ENCODE results near the gene SCRT2.

The SCRT2 gene

GRCh38 chr20:665276-665675 lies 10.3 kb downstream of the SCRT2 start:
- H3K4me1 ChIP-seq (ENCODE audit: control insufficient read depth, insufficient read depth, low read length), result no peaks in the 10 kb centered on the region
- peaks cover 72% of the 10 kb centered on the region for H3K27me3 ChIP-seq (ENCODE audit: control insufficient read depth, insufficient read depth, low read length)
- H3K4me3 ChIP-seq (ENCODE audit: low read length), result no peak overlapping the region
- H3K9ac ChIP-seq (ENCODE audit: low read length), result no peak overlapping the region
- H3K36me3 ChIP-seq (ENCODE audit: control insufficient read depth, insufficient read depth, low read length), result no peaks in the 10 kb centered on the region
- H3K9me3 ChIP-seq (ENCODE audit: control insufficient read depth, low read length), result no peaks in the 10 kb centered on the region

- Histone ChIP-seq H3K4me3 (ENCODE audit: low read length) (no peak overlapping the region), H3K36me3 (ENCODE audit: control insufficient read depth, insufficient read depth, low read length) (no peaks in the 10 kb centered on the region), H3K27me3 (ENCODE audit: control insufficient read depth, insufficient read depth, low read length) (peaks cover 69% of the 10 kb centered on the region), H3K9me3 (ENCODE audit: control insufficient read depth, low read length) (no peaks in the 10 kb centered on the region), H3K9ac (ENCODE audit: low read length) (no peak overlapping the region), H3K4me1 (ENCODE audit: control insufficient read depth, insufficient read depth, low read length) (no peaks in the 10 kb centered on the region)
Observed at GRCh38 chr20:664576-664975, 11.0 kb downstream of the SCRT2 start.

DNA sequence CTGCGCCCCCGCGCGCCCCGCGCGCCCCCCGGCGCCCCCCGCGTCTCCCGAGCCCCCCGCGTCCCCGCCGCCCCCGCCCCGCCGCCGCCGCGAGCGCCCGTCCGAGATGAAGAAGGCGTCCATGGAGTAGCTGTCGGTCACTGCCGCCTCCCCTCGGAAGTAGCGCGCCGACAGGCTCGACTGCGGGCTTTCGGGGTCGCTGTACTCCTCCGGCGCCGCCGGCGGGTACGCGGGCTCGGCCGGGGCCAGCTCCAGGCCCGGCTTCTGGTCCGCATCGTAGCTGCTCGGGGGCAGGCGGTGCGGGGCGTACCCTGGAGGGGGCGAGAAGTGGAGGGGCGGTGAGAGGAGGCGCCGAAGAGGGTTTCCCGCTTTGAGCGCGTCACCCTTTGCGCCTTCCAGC lies 11.5 kb downstream of the SCRT2 start:
- Histone ChIP-seq H3K9me3 (ENCODE audit: control insufficient read depth, low read length) (no peaks in the 10 kb centered on the region), H3K36me3 (ENCODE audit: control insufficient read depth, insufficient read depth, low read length) (no peaks in the 10 kb centered on the region), H3K4me1 (ENCODE audit: control insufficient read depth, insufficient read depth, low read length) (no peaks in the 10 kb centered on the region), H3K4me3 (ENCODE audit: low read length) (no peak overlapping the region), H3K27me3 (ENCODE audit: control insufficient read depth, insufficient read depth, low read length) (peaks cover 72% of the 10 kb centered on the region), H3K9ac (ENCODE audit: low read length) (no peak overlapping the region)

- no peaks in the 10 kb centered on the region for H3K36me3 ChIP-seq (ENCODE audit: control insufficient read depth, insufficient read depth, low read length)
- no peaks in the 10 kb centered on the region for H3K9me3 ChIP-seq (ENCODE audit: control insufficient read depth, low read length)
- H3K4me3 ChIP-seq (ENCODE audit: low read length), result no peak overlapping the region
- H3K27me3 ChIP-seq (ENCODE audit: control insufficient read depth, insufficient read depth, low read length), result peaks cover 78% of the 10 kb centered on the region
- H3K4me1 ChIP-seq (ENCODE audit: control insufficient read depth, insufficient read depth, low read length), result no peaks in the 10 kb centered on the region
- no peak overlapping the region for H3K9ac ChIP-seq (ENCODE audit: low read length)
Observed at GRCh38 chr20:663315-664090, 12.1 kb downstream of the SCRT2 start.

- Histone ChIP-seq H3K36me3 (ENCODE audit: control insufficient read depth, insufficient read depth, low read length) (no peaks in the 10 kb centered on the region), H3K9me3 (ENCODE audit: control insufficient read depth, low read length) (no peaks in the 10 kb centered on the region), H3K9ac (ENCODE audit: low read length) (no peak overlapping the region), H3K4me1 (ENCODE audit: control insufficient read depth, insufficient read depth, low read length) (no peaks in the 10 kb centered on the region), H3K27me3 (ENCODE audit: control insufficient read depth, insufficient read depth, low read length) (peaks cover 75% of the 10 kb centered on the region), H3K4me3 (ENCODE audit: low read length) (no peak overlapping the region)
Observed at GRCh38 chr20:662277-663192, 13.1 kb downstream of the SCRT2 start.

- peaks cover 71% of the 10 kb centered on the region for H3K27me3 ChIP-seq (ENCODE audit: control insufficient read depth, insufficient read depth, low read length)
- H3K36me3 ChIP-seq (ENCODE audit: control insufficient read depth, insufficient read depth, low read length), result no peaks in the 10 kb centered on the region
- H3K9ac ChIP-seq (ENCODE audit: low read length), result no peak overlapping the region
- H3K4me3 ChIP-seq (ENCODE audit: low read length), result no peak overlapping the region
- no peaks in the 10 kb centered on the region for H3K4me1 ChIP-seq (ENCODE audit: control insufficient read depth, insufficient read depth, low read length)
- H3K9me3 ChIP-seq (ENCODE audit: control insufficient read depth, low read length), result no peaks in the 10 kb centered on the region
Observed at GRCh38 chr20:661474-662270, 13.9 kb downstream of the SCRT2 start.

- H3K9ac ChIP-seq (ENCODE audit: low read length), result no peak overlapping the region
- no peak overlapping the region for H3K4me3 ChIP-seq (ENCODE audit: low read length)
- no peaks in the 10 kb centered on the region for H3K36me3 ChIP-seq (ENCODE audit: control insufficient read depth, insufficient read depth, low read length)
- peaks cover 48% of the 10 kb centered on the region for H3K27me3 ChIP-seq (ENCODE audit: control insufficient read depth, insufficient read depth, low read length)
- no peaks in the 10 kb centered on the region for H3K9me3 ChIP-seq (ENCODE audit: control insufficient read depth, low read length)
- peaks cover 3% of the 10 kb centered on the region for H3K4me1 ChIP-seq (ENCODE audit: control insufficient read depth, insufficient read depth, low read length)
Observed at GRCh38 chr20:658731-659291, 16.8 kb downstream of the SCRT2 start.

DNA sequence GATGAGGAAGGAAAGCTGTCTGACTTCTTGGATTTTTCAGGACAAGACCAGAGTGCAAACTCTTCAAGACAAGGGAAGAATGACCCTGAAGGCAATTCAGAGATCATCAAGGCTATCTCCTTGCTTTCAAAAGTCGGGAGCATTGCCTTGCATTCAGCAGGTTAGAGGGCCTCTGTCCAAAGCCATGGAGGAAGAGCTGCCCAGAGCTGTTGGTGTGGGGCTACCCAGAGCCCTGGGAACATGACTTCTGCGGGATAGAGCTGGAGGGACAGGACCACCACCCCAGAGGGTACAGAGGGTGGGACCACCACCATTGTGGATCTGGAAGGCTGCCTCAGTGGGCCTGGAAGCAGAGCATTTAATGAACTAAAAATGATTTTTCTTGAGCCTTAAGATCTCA lies 17.4 kb downstream of the SCRT2 start:
- Histone ChIP-seq H3K9me3 (ENCODE audit: control insufficient read depth, low read length) (no peaks in the 10 kb centered on the region), H3K27me3 (ENCODE audit: control insufficient read depth, insufficient read depth, low read length) (peaks cover 42% of the 10 kb centered on the region), H3K9ac (ENCODE audit: low read length) (no peak overlapping the region), H3K4me3 (ENCODE audit: low read length) (no peak overlapping the region), H3K4me1 (ENCODE audit: control insufficient read depth, insufficient read depth, low read length) (peaks cover 7% of the 10 kb centered on the region), H3K36me3 (ENCODE audit: control insufficient read depth, insufficient read depth, low read length) (no peaks in the 10 kb centered on the region)

DNA sequence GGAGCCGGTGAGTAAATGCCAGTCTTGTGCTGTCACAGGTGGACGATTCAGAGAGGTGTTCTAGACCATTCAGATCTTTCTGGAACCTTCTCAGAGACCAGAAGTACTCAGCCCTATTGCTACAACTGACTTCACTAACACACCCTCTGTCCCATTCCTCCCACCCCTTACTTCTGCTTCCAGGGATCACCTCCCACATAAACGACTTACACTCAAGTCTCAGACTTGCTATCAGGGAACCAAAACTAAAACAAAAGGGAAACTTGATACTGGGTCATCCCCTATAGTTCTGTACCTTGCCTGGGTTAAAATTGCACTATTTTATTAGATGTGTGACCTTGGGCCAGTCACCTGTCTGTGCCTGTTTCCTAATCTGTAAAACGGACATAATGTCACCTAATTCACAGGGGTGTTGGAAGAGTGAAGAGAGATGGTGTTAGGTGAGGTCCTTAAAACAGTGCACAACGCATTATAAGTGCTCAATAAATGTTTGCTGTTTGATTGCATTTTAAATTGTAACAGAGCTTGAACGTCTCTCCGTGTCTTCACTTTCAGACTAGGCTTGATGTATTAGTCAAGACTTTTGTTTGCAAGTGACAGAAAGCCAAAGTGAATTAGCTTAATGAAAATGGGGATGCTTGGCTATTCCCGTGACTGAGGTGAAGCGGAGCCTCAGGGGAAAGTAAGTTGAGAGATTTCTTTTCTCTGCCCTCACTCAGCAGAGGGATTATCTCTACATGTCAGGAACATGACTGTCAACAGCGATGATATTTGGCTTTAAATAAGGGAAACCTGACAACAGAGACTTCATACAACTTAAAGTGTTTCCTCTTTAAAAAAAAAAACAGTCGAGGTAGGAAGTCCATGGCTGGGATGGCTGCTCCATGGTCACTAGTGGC lies 19.6 kb downstream of the SCRT2 start:
- no peak overlapping the region for H3K9ac ChIP-seq (ENCODE audit: low read length)
- H3K36me3 ChIP-seq (ENCODE audit: control insufficient read depth, insufficient read depth, low read length), result no peaks in the 10 kb centered on the region
- no peak overlapping the region for H3K4me3 ChIP-seq (ENCODE audit: low read length)
- H3K4me1 ChIP-seq (ENCODE audit: control insufficient read depth, insufficient read depth, low read length), result peaks cover 15% of the 10 kb centered on the region
- H3K27me3 ChIP-seq (ENCODE audit: control insufficient read depth, insufficient read depth, low read length), result peaks cover 21% of the 10 kb centered on the region
- H3K9me3 ChIP-seq (ENCODE audit: control insufficient read depth, low read length), result no peaks in the 10 kb centered on the region

- Histone ChIP-seq H3K4me1 (ENCODE audit: control insufficient read depth, insufficient read depth, low read length) (peaks cover 15% of the 10 kb centered on the region), H3K9me3 (ENCODE audit: control insufficient read depth, low read length) (no peaks in the 10 kb centered on the region), H3K9ac (ENCODE audit: low read length) (no peak overlapping the region), H3K4me3 (ENCODE audit: low read length) (peak overlapping the region; percentile 85), H3K36me3 (ENCODE audit: control insufficient read depth, insufficient read depth, low read length) (no peaks in the 10 kb centered on the region), H3K27me3 (ENCODE audit: control insufficient read depth, insufficient read depth, low read length) (peaks cover 13% of the 10 kb centered on the region)
Observed at GRCh38 chr20:654417-654750, 21.2 kb downstream of the SCRT2 start.
